HL-60 (cell line): Measurements from ENCODE around the gene PIRT.

ENCODE experiments used
- GABPA ChIP-seq: IDR thresholded peaks from 2 replicates; pipeline ENCODE4 v1.6.1; 2012; ENCODE audit warnings: low read depth
- TF ChIP-seq, protein P1 (sequence below): IDR thresholded peaks from one replicate; pipeline ENCODE4 v1.5.1; 2011; ENCODE audit warnings: low read length, control low read depth, inconsistent platforms; ENCODE audit not compliant: insufficient read depth

GRCh38 chr17:10836145-10836544 lies 1.7 kb downstream of the PIRT start:
- TF ChIP-seq GABPA = no peak
- TF ChIP-seq, protein P1, sequence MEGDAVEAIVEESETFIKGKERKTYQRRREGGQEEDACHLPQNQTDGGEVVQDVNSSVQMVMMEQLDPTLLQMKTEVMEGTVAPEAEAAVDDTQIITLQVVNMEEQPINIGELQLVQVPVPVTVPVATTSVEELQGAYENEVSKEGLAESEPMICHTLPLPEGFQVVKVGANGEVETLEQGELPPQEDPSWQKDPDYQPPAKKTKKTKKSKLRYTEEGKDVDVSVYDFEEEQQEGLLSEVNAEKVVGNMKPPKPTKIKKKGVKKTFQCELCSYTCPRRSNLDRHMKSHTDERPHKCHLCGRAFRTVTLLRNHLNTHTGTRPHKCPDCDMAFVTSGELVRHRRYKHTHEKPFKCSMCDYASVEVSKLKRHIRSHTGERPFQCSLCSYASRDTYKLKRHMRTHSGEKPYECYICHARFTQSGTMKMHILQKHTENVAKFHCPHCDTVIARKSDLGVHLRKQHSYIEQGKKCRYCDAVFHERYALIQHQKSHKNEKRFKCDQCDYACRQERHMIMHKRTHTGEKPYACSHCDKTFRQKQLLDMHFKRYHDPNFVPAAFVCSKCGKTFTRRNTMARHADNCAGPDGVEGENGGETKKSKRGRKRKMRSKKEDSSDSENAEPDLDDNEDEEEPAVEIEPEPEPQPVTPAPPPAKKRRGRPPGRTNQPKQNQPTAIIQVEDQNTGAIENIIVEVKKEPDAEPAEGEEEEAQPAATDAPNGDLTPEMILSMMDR = no peak
